Kidney epithelial cell (primary cell): Measurements from ENCODE around the gene EIF1AD. TPM values are rescaled to one million over a fixed set of nuclear protein-coding genes. Genes with fewer than 3 reads are reported as not detected.
"Not testable (repeated sequence)": the region's sequence is repeated elsewhere in the genome, so short reads cannot be mapped to it uniquely, and the experiment has no call there.

Source experiments
- DNase-seq: peaks from one replicate; pipeline ENCODE4 v3.0.0-alpha.2; 2010; ENCODE audit warnings: low read depth
- H3K27me3 ChIP-seq: 2 replicates; pipeline ENCODE4 v1.6.0; 2011; ENCODE audit warnings: low read length; ENCODE audit not compliant: control insufficient read depth, insufficient read depth
- H3K36me3 ChIP-seq: 2 replicates; pipeline ENCODE4 v1.5.1; 2011; ENCODE audit warnings: low read length; ENCODE audit not compliant: control insufficient read depth, insufficient read depth
- H3K4me3 ChIP-seq: 2 replicates; pipeline ENCODE4 v1.5.1; 2011; ENCODE audit warnings: low read depth, mild to moderate bottlenecking, control low read depth, low read length
- total RNA-seq: library from RNA; depleted of rRNA; stranded (reverse); fragments of >200 nt; gene quantifications from 2 replicates; pipeline ENCODE4 v1.2.3, GENCODE V29; 2015
- TF ChIP-seq, protein P1 (sequence below): IDR thresholded peaks from 2 replicates; pipeline ENCODE4 v1.5.1; 2011; ENCODE audit warnings: mild to moderate bottlenecking, moderate library complexity, low read length, control low read depth, inconsistent platforms; ENCODE audit not compliant: insufficient read depth, poor library complexity, severe bottlenecking

The EIF1AD gene
- total RNA-seq, 1 donor from 2014 or later, result 33.4 TPM

DNA sequence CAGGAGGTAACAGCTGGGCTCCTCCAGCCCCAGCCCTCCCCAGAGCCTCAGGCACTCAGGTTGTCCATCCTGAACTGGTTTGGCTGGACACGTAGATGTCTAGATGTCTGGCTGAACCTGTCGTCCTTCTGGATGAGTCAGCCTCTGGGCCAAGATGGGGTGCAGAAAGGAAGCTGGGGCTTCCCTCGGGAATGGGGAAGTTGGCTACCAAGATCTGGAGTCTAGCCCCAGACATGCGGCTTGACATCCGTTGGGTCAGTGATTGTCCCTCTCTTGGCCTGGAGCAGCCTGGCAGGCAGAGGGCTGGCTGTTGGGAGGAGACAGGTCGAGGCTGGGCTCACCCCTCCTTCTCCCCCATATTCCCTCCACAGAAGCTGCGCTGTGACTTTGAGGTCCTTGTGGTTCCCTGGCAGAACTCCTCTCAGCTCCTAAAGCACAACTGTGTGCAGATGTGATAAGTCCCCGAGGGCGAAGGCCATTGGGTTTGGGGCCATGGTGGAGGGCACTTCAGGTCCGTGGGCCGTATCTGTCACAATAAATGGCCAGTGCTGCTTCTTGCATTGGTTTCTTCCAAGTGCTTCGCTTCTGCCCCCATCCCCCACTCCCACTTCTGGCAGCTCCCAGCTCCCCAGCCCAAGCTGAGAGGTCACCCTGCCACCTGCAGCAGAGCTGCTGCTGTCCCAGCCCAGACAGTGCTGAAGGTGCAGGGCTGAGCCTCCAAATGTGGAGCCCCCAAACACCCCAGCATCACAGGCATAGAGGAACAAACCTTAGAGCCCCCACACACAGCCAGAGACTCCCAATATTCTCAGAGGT lies 11.2 kb upstream of the EIF1AD start:
- no peak for DNase-seq
- no peak overlapping the region for H3K4me3 ChIP-seq
- TF ChIP-seq, protein P1, sequence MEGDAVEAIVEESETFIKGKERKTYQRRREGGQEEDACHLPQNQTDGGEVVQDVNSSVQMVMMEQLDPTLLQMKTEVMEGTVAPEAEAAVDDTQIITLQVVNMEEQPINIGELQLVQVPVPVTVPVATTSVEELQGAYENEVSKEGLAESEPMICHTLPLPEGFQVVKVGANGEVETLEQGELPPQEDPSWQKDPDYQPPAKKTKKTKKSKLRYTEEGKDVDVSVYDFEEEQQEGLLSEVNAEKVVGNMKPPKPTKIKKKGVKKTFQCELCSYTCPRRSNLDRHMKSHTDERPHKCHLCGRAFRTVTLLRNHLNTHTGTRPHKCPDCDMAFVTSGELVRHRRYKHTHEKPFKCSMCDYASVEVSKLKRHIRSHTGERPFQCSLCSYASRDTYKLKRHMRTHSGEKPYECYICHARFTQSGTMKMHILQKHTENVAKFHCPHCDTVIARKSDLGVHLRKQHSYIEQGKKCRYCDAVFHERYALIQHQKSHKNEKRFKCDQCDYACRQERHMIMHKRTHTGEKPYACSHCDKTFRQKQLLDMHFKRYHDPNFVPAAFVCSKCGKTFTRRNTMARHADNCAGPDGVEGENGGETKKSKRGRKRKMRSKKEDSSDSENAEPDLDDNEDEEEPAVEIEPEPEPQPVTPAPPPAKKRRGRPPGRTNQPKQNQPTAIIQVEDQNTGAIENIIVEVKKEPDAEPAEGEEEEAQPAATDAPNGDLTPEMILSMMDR, result no peak
- H3K36me3 ChIP-seq, result no peaks in the 10 kb centered on the region
- H3K27me3 ChIP-seq, result peaks cover 2% of the 10 kb centered on the region

DNA sequence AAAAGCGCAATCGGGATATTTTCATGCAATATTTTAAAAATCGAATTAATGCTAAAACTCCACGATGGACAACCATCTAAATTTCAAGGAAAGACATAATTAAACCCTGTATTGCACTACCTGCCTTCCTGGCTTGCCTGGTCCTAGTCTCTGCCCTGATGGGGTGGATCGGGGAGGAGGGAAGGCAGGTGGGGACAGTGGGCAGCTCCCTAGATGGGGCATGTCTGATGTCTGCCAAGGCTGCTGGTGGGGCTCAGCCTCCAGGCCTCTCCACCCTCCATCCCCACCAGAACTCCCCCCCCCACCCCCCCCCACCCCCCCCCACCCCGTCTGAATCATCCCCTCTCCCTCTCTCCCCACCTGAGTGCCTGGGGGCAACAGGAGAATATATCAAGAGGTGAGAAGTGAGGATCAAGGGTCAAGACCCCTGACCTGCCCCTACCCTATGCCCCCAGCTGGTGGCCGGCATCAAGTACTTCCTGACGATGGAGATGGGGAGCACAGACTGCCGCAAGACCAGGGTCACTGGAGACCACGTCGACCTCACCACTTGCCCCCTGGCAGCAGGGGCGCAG lies 10.5 kb upstream of the EIF1AD start:
- no peak for DNase-seq

DNA sequence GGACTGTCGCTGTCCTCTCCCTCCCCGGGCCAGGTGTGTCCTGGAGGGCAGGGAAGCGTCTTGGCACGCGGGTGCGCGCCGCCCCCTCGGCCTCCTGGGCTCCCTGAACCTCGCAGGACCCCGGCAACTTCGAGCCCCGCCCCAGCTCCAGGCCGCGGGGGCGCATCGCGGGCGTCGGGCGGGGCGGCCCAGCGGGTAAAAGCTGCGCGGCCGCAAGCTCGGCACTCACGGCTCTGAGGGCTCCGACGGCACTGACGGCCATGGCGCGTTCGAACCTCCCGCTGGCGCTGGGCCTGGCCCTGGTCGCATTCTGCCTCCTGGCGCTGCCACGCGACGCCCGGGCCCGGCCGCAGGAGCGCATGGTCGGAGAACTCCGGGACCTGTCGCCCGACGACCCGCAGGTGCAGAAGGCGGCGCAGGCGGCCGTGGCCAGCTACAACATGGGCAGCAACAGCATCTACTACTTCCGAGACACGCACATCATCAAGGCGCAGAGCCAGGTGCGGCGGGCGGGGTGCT lies 9.9 kb upstream of the EIF1AD start, which contains the start of gene CST6:
CST6 (plus strand) TSS at position 224 of the 519 bp plus-strand sequence; CDS start at position 261, 37 bp downstream.
- Histone ChIP-seq H3K4me3 (peak within 1 kb of the TSS; percentile 2), H3K36me3 (no peaks in the 10 kb centered on the region), H3K27me3 (peaks cover 2% of the 10 kb centered on the region)
- TF ChIP-seq, protein P1, result no peak
- DNase-seq, result no peak

More for the DNA sequence above, 10.5 kb upstream of the EIF1AD start:
- no peak overlapping the region for H3K4me3 ChIP-seq
- no peaks in the 10 kb centered on the region for H3K36me3 ChIP-seq
- peaks cover 2% of the 10 kb centered on the region for H3K27me3 ChIP-seq
- TF ChIP-seq, protein P1, result no peak

DNA sequence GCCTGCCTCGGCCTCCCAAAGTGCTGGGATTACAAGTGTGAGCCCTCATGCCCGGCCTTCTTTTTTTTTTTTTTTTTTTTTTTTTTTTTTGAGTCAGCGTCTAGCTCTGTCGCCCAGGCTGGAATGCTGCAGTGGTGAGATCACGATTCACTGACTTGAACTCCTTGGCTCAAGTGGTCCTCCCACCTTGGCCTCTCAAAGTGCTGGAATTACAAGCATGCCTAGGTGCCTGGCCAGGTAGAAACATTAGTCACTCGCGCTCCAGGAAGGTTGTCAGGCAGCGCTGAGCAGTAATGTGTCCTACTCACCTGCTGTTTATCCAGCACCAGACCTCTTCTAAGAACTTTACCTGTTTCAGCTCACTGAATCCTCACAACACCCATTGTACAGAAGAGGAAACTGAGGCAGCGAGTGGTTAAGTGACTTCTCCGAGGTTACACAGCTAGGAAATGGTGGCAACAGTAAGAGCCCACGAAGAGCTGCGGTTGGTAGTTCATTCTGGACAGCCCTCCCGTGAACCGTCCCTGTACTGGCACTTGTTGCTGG lies 9.4 kb upstream of the EIF1AD start:
- Histone ChIP-seq H3K4me3 (no peak overlapping the region), H3K27me3 (peaks cover 2% of the 10 kb centered on the region), H3K36me3 (no peaks in the 10 kb centered on the region)
- peak; percentile 89 for DNase-seq
- TF ChIP-seq, protein P1, result no peak

DNA sequence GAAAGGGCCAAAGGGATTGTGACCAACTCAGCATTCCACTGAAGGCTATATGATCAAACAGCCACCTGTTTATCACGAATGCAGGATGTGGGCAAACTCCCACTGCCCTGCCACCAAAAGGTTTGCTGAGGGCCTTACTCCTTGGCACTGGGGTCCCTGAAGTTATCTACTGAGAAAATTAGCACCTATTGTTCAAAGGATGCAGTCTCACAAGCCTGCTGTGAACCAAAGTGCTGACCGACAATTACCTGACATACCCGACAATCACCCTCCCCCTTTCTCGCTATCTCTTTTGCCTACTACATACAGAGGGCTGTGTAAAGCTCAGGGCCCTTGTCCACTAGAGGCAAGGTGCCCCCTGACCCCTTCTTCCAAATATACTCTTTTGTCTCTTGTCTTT lies 8.1 kb upstream of the EIF1AD start:
- not testable (repeated sequence) for DNase-seq, H3K27me3 ChIP-seq, H3K4me3 ChIP-seq, H3K36me3 ChIP-seq

DNA sequence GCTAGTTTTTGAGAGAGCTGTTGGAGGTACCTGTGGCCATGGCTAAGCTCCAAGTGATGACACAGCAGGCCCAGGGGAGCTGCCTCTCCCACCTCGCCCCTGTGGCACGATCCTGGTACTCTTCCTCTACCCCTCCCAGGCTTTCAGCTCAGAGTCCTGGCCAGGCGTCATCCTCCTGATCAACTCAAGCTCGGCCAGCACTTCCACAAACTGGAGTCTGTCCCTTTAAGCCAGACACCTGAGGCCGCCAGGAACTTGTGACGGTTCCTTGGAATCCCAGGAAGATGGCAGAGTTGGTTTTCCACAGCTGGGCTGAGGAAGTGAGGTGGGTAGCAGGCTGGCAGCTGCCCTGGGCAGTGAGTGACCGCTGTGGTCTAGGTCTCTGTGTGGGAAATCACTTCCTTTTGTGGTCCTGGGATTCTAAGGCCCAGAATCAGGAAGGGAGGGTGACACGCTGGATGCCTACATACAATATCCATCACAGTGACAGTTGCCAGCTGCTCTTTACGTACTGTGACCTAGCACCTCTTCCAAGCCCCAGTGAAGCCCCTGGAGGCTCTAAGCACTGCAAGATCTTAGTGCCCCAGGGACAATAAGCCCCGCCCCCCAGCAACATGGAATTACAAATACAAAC lies 6.6 kb upstream of the EIF1AD start:
- TF ChIP-seq, protein P1, result no peak
- no peak for DNase-seq
- H3K4me3 ChIP-seq, result no peak overlapping the region
- H3K27me3 ChIP-seq, result peaks cover 2% of the 10 kb centered on the region
- no peaks in the 10 kb centered on the region for H3K36me3 ChIP-seq
